GM21381 (cell line): Measurements from ENCODE around the gene PLA1A.
A peak's percentile ranks its signal among the peaks of the same experiment; 100 is the strongest.
"Not testable (repeated sequence)": the region's sequence is repeated elsewhere in the genome, so short reads cannot be mapped to it uniquely, and the experiment has no call there.

Experiments used
- ATAC-seq: cut with Tn5 transposase; IDR thresholded peaks from one replicate; pipeline ENCODE4 v1.9.1; 2021; ENCODE audit warnings: mild to moderate bottlenecking, moderate library complexity; ENCODE audit not compliant: unreplicated experiment

PLA1A gene

DNA sequence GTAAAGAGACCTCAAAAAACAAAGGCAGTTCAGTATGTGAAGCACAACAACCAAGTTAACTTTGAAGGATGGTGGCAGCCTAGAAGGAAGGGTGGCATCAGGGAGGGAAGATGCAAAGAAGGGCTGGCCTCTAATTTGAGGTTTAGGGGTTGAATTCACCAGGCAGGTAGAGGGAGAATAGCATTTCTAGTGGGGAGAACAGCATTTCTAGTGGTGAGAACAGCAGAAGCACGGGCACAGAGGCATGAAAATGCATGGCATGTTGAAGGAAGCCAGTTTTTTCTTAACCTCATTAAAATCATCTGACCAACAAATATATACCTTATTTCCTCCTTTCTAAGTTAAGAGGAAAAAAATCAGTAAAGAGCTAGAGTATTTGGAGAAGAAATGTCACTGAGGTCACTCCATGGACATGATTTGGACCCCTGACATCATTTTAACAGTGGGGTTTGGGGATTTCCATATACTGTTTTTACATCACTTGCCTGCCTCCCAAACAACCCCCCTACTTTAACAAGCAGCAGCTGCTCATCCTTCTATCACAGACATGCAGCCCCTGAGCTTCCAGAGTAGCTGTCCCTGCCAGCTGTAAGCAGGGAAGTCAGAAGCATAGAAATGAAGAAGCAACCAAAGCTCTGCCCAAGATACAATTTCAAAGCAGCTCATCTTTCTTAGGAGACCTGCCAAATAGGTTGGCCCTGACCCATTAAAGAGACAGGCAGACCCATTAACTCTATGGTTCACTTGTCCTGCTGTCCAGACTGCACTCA, 65.1 kb downstream of the PLA1A start:
- ATAC-seq = no peak

DNA sequence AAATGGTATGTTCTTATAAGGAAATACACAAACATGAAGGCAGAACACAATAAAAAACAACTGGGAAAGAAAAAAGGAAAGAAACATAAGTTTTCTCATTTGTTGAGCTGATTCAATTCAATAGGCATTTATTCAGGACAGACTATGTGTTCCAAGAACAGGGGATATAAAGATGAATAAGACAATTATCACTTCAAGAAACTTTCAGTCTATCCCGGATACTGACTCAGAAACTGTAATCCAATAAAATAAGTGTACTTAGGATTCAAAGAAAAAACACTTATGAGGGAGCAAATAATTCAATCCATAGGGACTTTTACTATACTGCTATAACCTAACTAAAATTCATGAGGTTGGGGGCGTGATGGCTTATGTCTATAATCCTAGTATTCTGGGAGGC, 66.2 kb downstream of the PLA1A start:
- no peak for ATAC-seq

DNA sequence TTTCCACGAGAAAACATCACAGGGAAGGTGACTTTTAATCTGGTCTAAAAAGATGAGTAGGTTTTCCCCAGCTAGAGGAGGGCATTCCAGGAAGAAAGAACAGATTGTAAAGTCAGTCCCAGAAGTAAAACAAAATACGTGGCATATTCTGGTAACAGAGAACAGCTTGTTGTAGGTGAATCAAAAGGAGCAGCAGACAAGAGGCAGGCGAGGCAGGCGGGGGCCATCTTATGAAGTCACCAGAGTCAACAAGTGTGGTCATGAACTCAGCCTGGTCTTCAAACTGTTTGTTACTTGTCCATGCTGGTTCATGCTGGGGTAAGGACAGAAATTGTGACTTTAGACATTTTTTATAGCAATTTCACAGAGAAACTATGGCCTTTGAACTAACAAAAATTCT, 66.7 kb downstream of the PLA1A start:
- no peak for ATAC-seq

DNA sequence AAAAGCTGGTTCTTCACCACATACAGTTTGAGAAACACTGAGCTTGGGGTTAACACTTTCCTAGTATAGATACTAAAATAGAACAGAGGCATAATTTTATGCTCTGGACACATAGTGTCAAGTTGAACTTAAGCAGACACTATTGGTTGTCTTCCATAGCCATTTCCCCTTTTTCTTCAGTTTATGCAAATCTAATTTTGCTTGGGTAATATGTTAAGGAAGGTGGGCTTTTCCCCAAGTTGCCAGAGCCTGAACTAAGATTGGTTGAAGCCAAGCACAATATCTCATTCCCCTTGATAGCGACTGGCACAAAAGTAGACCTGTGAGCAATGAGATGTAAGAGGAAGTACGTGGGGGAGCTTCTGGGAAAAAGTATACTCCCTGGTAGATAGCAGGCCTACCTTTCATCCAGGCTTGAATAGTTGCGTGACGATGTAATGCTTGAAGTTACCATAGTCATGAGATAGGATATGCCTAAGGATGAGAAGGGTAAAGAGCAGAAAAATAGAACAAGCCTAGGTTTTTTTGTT, 67.2 kb downstream of the PLA1A start:
- no peak for ATAC-seq

DNA sequence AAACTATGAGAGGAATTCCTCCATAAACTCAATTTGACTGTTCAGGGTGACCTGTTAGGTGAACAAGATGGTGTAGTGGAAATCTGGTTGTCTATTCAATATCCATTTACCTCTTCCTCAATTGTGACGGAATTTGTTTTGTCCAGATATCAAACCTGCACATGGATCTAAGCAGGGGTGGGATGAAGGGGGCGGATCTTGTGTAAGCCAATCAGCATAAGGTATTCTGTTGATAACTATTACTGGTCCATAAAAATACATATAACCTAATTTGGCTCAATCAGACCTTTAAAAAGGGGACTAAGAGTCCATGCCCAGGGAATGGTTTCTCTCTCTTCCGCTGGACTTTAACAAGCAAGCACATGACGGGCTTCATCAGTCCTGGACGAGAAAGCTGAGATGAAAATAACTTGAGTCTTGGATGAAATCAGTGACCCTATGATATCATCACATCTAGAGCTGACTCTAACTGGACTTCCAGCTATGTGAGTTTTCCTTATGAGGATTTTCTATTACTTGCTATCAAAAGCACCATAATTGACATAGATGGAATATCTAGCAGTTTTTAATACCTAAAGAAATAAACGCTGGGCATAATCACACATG, 68.4 kb downstream of the PLA1A start:
- ATAC-seq = no peak

DNA sequence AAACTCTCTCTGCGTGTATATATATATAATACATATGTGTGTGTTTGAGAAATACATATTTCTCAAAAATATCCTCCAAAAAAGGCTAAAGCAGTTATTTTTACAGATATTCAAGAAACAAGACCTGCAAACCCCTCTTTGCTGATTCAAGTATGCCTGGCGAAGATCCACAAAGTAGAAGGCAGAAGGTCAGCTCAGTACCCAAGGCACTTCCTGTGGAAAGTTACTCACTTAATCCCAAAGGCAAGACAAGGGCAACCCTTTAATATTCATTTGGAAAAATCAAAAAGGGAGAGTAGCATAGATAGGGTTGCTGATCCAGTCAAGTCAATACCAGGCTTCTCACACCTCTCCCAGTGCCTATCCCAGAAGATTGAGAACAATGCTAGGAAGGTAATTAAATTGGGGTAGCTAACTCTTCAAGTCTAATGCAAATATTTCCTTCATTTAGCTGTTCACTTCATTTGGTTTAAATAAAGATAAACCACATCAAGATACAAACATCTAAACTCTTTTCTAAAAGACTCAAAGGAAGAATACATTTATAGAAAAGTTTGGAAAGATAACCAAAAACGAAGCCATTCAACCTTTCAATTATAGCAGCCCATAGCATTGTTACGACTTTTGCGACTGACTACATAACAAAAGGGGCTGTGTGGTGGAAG, 72.4 kb downstream of the PLA1A start:
- ATAC-seq = no peak

DNA sequence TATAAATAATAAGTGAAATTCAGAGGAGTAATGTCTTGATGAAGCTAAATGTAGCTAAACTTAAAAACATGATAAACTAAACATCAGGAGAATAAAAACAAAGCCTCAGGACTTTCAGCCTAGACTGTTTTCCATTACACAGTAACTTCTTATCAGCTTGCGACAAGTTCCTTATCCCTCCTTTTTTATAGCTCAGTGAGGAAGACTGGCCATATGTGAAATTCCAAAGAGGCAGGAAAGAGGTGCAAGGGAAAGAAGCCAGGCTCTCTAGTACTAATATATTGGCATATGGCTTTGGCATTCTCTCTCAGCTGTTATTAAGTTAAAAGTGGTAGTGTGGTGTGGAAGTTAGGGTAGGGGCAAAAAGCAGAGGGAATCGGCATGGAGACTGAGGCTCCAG, 75.1 kb downstream of the PLA1A start:
- no peak for ATAC-seq

DNA sequence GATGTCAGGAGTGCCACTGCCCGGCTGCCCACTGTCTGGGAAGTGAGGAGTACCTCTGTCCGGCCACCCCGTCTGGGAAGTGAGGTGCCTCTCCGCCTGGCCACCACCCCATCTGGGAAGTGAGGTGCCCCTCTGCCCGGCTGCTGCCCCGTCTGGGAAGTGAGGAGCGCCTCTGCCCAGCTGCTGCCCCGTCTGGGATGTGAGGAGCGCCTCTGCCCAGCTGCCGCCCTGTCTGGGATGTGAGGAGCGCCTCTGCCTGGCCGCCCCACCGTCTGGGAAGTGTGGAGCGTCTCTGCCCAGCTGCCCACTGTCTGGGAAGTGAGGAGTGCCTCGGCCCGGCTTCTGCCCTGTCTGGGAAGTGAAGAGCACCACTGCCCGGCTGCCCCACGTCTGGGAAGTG, 76.2 kb downstream of the PLA1A start:
- no peak for ATAC-seq

DNA sequence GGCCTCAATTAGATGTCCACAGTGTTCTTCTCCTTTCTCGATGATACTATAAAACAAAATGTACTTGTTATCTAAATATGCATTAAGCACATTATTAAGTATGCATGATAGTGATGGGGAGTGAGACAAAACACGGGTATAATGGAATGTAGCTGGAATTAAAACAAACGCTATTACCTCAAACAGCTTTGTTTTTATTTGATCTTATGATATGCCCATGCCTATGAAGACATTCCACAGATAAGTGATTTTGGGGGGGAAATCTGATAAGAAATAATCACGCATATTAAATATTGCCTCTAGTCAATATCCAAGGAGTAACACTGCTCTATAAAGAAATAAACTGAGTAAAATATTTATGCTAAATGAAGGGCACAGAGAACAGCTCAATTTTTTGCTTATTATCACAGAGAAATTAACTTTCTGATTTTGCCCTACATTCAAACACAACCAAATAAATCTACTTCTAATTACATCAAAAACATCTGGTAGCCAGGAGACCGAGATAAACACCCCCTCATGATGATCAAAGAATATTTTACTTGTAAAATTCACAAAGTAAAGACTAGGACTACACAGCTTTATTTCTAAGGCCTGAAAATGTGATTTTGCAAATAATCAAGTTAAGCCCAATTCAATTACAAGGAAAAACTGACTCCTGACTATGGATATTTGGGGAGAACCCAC, 77.6 kb downstream of the PLA1A start:
- no peak for ATAC-seq

DNA sequence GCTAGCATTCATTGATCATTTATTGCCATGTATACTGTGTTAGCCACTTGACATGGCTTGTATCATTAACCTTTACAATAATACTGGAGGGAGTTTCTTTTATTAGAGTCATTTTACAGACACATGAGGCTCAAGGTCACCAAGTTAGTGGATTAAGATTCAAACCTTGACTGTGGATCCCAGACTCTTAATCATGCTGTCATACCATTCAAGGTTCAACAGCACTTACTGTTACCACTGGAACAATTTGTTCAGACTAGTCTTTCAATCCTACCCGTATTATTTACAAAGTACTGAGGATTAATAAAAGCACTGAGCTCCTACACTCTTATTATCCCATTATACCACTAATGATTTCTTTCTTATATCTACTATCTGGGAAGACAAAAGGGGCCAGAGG, 78.3 kb downstream of the PLA1A start:
- ATAC-seq = no peak

DNA sequence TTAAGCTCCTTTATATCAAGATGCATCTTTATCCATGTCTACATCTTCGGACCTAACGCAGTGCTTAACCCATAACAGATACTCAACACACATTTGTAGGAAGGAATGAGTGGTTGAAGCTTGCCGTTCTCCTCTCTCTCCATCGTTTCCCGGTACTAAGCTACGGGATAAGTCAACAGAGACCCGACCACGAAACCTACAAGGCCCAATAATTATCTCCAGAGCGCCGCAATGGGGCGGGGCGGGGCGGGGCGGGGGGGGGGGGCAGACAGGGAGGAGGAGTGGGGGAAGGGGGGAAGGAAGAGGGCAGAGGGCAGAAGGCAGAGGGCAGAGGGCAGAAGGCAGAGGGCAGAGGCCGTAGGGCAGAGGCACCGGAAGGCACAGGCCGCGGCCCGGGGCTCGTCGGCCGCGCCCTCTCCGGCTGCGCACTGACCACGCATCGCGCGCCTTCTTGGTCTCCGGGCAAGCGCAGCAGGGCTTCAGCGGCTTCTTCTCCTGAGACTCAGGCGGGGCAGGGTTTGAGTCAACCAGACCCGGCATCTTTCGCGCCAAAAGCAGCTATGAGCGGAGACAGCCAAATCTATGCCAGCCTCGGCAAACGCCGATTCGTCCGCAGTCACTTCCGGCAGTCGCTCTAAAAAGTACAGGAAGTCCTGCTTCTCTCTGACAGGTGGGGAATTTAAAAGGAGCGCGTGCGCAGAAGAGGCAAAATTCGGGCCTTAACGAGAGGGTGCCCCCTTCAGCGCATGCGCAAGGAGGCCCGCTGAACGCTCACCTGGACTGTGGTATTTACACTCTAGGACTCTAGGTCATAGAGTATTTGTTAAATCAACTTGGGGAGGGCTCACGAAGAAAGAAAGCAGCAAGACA, 79.3 kb downstream of the PLA1A start, which contains the start of gene COX17:
Gene COX17, minus strand, starts transcription at position 636 of the 870 bp plus-strand sequence. Its CDS starts 96 bp downstream, at position 540.
- peak; percentile 88 for ATAC-seq

DNA sequence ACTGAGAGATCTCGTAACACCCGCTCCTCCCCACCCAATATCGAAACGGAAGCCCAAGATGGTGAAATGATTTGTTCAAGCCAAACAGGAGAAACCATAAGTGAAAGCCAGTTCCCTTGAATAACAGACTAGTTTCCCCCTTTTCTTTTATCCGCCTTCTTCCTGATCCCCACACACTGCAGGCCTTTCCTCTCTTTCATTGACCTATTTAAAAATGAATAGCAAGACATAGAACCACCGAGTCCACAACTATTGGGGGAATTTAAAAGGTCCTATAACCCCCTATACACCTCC, 79.9 kb downstream of the PLA1A start:
- ATAC-seq = no peak

DNA sequence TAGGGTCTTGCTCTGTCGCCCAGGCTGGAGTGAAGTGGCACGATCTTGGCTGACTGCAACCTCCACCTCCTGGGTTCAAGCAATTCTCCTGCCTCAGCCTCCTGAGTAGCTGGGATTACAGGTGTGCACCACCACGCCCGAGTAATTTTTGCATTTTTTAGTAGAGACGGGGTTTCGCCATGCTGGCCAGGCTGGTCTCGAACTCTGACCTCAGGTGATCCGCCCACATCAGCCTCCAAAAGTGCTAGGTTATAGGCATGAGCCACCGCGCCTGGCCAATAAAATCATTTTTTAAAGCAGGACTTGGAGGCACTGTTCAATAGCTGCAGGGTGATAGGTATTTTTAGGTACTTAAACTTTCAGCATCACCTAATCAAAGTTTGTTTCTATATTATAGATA, 80.5 kb downstream of the PLA1A start:
- not testable (repeated sequence) for ATAC-seq
